Activated CD4-positive, alpha-beta T cell treated with anti-CD3 and anti-CD28 coated beads, Interleukin-2, amount 50 U/mL, for 48 hours (primary cell): Measurements from ENCODE around the gene KCNQ1.

Source experiments
- DNase-seq, 2 experiments: peaks; one replicate each; pipeline ENCODE4 v3.0.0-alpha.2; 2020

The KCNQ1 gene

GRCh38 chr11:2792381-2793250, 347.8 kb downstream of the KCNQ1 start:
- DNase-seq = no peak

GRCh38 chr11:2793701-2794045, 348.9 kb downstream of the KCNQ1 start:
- DNase-seq = no peak

- DNase-seq = no peak
Observed at GRCh38 chr11:2794046-2794967, 349.5 kb downstream of the KCNQ1 start.

GRCh38 chr11:2794968-2795322, 350.1 kb downstream of the KCNQ1 start:
- no peak for DNase-seq

GRCh38 chr11:2795491-2795991, 350.7 kb downstream of the KCNQ1 start:
- no peak for DNase-seq

- no peak for DNase-seq
Observed at GRCh38 chr11:2796091-2796490, 351.3 kb downstream of the KCNQ1 start.

GRCh38 chr11:2796508-2797113, 351.8 kb downstream of the KCNQ1 start:
- DNase-seq = no peak

- DNase-seq = no peak
Observed at GRCh38 chr11:2797121-2797711, 352.4 kb downstream of the KCNQ1 start.

GRCh38 chr11:2797741-2798361, 353.0 kb downstream of the KCNQ1 start:
- no peak for DNase-seq

GRCh38 chr11:2798951-2799761, 354.3 kb downstream of the KCNQ1 start:
- DNase-seq = no peak

GRCh38 chr11:2799881-2800654, 355.3 kb downstream of the KCNQ1 start:
- DNase-seq = no peak

- no peak for DNase-seq
Observed at GRCh38 chr11:2800655-2801531, 356.1 kb downstream of the KCNQ1 start.

GRCh38 chr11:2801711-2802388, 357.0 kb downstream of the KCNQ1 start:
- DNase-seq = no peak

GRCh38 chr11:2802389-2803185, 357.8 kb downstream of the KCNQ1 start:
- DNase-seq = no peak

GRCh38 chr11:2803186-2804091, 358.6 kb downstream of the KCNQ1 start:
- no peak for DNase-seq

GRCh38 chr11:2804189-2804588, 359.4 kb downstream of the KCNQ1 start:
- DNase-seq = no peak
